LNCaP clone FGC (cell line): ENCODE results near the gene OR2L3.
"Not testable (repeated sequence)": the region's sequence is repeated elsewhere in the genome, so short reads cannot be mapped to it uniquely, and the experiment has no call there.

ENCODE experiments used
- DNase-seq: peaks from one replicate; pipeline ENCODE4 v3.0.0-alpha.2; 2011; ENCODE audit warnings: low read depth
- H3K4me3 ChIP-seq: 2 replicates; pipeline ENCODE4 v1.5.1; 2011; ENCODE audit warnings: mild to moderate bottlenecking, low read depth, low read length, control low read depth
- TF ChIP-seq, protein P1 (sequence below): IDR thresholded peaks from 2 replicates; pipeline ENCODE4 v1.5.1; 2012; ENCODE audit warnings: mild to moderate bottlenecking; ENCODE audit not compliant: control insufficient read depth, insufficient read depth; ENCODE audit errors: extremely low read depth

The OR2L3 gene

GRCh38 chr1:248029770-248030169 lies 16.9 kb upstream of the OR2L3 start, which contains the start of gene OR2L2:
Gene OR2L2 (plus strand): TSS chr1:248030070. CDS start chr1:248038268, 8,198 bp downstream.
- TF ChIP-seq, protein P1, sequence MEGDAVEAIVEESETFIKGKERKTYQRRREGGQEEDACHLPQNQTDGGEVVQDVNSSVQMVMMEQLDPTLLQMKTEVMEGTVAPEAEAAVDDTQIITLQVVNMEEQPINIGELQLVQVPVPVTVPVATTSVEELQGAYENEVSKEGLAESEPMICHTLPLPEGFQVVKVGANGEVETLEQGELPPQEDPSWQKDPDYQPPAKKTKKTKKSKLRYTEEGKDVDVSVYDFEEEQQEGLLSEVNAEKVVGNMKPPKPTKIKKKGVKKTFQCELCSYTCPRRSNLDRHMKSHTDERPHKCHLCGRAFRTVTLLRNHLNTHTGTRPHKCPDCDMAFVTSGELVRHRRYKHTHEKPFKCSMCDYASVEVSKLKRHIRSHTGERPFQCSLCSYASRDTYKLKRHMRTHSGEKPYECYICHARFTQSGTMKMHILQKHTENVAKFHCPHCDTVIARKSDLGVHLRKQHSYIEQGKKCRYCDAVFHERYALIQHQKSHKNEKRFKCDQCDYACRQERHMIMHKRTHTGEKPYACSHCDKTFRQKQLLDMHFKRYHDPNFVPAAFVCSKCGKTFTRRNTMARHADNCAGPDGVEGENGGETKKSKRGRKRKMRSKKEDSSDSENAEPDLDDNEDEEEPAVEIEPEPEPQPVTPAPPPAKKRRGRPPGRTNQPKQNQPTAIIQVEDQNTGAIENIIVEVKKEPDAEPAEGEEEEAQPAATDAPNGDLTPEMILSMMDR: no peak
- no peak for DNase-seq
- no peak within 1 kb of the TSS for H3K4me3 ChIP-seq

DNA sequence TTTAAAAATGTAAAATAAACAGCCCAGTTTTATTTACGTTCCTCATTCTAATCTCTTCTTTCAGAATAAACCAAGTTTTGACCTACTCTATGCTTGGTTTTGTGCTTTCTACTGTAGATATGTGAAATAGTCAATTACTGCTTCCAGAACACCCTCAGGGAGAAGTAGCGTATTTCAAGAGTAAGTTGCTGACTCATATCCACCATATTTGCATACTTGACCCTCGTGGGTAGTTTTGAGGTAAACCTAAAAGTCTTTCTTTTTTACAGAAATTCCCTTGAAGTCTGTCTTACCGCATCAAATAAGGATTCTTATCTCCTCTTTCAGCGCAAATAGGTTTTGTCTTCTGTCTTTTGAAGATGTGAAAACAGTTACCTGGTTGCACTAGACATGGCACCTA lies 1.4 kb upstream of the OR2L3 start:
- DNase-seq: no peak
- TF ChIP-seq, protein P1: no peak
- no peak overlapping the region for H3K4me3 ChIP-seq

GRCh38 chr1:248047008-248047407 lies 372 bp downstream of the OR2L3 start:
- no peak overlapping the region for H3K4me3 ChIP-seq
- TF ChIP-seq, protein P1: no peak

GRCh38 chr1:248054671-248055070 lies 8.0 kb downstream of the OR2L3 start:
- H3K4me3 ChIP-seq: no peak overlapping the region
- no peak for DNase-seq
- TF ChIP-seq, protein P1: no peak

More at GRCh38 chr1:248047008-248047407, 372 bp downstream of the OR2L3 start:
- no peak for DNase-seq

DNA sequence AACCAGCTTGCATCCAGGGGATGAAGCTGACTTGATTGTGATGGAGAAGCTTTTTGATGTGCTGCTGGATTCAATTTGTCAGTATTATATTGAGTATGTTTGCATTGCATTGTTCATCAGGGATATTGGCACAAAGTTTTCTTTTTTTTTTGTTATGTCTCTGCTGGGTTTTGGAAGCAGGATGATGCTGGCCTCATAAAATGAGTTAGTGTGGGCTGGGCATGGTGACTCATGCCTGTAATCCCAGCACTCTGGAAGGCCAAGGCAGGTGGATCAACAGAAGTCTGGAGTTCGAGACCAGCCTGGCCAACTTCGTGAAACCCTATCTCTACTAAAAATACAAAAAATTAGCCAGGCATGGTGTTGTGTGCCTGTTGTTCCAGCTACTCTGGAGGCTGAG lies 8.6 kb downstream of the OR2L3 start:
- DNase-seq: no peak
- no peak overlapping the region for H3K4me3 ChIP-seq
- TF ChIP-seq, protein P1: no peak

- TF ChIP-seq, protein P1: no peak
- no peak overlapping the region for H3K4me3 ChIP-seq
- no peak for DNase-seq
Observed at GRCh38 chr1:248065071-248065470, 18.4 kb downstream of the OR2L3 start.

- H3K4me3 ChIP-seq: no peak overlapping the region
- DNase-seq: no peak
- TF ChIP-seq, protein P1: no peak
Observed at GRCh38 chr1:248065604-248066003, 19.0 kb downstream of the OR2L3 start.

- DNase-seq: not testable (repeated sequence)
Observed at GRCh38 chr1:248083864-248084263, 37.2 kb downstream of the OR2L3 start.

More at GRCh38 chr1:248083864-248084263, 37.2 kb downstream of the OR2L3 start:
- not testable (repeated sequence) for H3K4me3 ChIP-seq
